GM21576 (cell line): ENCODE data around the gene CTNNA2.
"Not testable (repeated sequence)": the region's sequence is repeated elsewhere in the genome, so short reads cannot be mapped to it uniquely, and the experiment has no call there.

Source experiments
- ATAC-seq: cut with Tn5 transposase; IDR thresholded peaks from one replicate; pipeline ENCODE4 v1.9.1; 2021; ENCODE audit warnings: mild to moderate bottlenecking, moderate library complexity; ENCODE audit not compliant: unreplicated experiment

The CTNNA2 gene

DNA sequence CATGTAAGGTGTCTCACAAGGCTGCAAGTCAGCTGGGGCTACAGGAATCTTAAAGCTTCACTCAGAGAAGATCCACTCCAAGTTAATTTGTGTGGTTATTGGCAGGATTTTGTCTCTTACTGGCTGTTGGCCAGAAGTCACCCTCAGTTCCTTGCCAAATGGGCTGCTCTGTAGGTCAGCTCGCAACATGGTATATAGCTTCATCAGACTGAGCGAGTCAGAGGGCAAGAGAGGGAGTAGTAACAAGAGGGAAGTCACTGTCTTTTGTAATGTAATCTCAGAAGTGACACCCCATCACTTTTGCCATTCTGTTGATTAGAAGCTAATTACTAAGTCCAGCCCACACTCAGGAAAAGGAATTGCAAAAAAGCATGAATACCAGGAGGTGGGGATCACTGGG lies 672.2 kb downstream of the CTNNA2 start:
- ATAC-seq, result no peak

DNA sequence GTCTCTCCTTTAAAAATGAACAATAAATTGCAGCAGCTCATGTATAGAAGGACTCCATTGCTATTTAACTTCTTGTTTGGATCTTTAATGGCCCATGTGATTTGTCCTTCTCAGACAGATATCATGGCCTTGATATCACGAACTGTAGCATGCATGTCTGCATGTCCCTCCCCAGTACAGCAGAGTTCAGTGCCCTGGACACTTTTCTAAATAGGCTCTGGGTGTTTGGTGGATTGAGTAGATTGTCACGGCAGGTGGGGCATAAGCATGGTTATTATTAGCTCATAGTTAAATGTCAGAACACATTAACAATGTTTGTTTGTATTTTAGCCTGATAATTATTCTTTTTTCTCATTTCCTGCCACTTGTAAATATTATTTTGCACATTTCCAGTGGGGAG lies 673.4 kb downstream of the CTNNA2 start:
- no peak for ATAC-seq

DNA sequence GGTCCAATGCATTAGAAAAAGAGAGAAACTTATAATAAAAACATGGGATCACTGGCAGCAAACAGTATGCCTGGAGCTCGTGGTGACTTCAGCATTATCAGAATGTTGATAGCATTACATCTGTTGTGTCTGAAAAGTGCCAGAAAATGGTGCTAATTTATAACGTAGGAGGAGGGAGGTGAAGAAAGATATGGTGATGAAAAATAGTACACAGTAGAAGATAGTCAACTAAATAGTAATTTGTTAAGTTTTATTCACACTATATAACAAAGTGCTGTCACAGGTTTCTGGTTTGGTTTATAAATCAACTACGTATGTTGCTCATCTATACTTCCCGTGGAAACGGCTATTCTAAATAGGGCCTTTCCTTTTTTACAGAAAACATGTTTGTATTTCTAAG lies 674.3 kb downstream of the CTNNA2 start:
- no peak for ATAC-seq

DNA sequence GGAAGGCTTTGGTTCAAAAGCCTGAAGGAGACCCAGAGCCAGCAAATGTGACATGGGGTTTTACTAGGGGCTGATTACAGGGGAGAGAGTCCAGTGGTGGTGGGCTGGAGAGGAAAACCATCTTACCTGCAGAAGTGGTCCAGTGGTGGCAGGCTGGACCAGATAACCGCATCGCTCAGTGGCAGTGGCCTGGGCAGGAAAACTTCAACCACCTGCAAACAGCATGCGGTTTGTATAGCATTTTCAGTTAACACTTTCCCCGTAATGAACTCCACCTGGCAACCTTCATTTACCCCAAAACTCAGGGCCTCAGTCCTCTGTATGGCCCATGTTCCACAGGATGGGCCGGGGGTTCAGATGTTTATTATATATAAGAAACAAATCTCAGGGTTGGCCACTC lies 677.3 kb downstream of the CTNNA2 start:
- no peak for ATAC-seq

DNA sequence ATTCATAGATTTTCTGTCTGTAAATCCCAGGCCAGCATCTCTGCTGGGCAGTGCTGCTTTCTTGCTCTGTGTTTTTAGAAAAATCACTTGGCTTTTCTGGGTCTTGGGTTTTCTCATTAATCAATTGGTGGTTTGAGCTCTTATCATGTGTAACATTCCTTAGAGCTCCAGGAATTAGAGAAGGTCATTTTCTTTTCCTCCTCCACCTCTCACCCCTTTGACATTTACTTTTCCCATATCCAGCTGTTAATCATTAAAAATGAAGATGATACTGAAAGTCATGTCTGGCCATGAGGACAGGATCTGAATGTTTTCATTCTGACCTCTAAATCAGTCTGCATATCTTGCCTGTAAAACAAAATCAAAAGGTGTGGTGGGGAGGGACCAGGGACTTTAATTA lies 680.7 kb downstream of the CTNNA2 start:
- ATAC-seq, result no peak

DNA sequence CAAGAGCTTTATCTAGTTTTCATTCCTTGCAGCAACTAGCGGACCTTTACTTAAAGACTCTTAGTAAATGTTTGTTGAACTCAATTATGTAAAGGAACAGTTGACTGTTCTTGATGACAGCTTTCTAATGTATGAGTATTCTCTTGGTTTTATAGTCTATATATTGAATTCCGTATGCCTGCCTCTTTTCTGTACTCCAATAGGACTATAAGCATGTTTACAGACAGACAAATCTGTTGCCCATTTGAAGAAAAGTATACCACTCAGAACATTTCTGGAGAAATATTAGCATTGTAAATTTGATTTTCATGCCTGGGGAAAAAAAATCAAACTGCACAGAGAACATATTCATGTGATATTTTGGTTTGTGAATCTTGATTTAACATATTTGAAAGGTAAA lies 682.2 kb downstream of the CTNNA2 start:
- no peak for ATAC-seq

DNA sequence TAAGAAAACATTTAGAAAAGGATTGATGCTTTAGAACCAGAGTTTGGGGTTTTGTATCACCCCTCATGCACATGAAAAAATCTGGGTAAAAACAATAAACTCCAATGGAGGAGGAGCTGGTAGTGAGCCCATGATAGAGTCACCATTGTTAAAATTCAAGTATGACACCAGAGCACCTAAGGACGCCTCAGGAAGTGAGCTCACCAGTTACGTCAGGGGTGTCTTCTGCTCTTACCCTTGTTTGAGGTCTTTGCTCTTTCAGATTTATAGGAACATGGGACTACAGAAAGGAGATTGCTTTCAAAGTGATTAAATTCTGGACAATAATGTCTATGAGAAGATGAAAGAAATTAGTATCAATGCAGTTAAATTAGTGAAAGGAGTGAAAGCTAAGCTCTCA lies 685.2 kb downstream of the CTNNA2 start:
- no peak for ATAC-seq

DNA sequence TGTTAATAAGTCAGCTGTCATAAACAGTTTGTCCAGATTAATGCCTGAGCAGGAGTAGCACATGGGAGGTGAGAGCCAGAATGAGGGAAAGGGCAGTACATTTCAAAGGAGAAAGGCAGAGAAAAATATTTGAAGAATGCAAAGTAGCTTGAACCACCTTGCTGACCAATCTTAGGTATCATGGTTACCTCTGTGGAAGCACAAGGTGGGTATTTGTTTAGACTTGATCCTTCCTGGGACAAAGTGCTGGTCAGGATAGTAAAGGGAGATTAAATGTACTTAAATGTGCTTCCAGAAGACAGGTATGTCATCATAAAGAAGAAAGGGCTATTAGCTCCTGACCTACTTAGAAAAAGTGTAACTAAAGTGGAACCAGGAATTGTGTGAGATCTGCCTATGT lies 686.7 kb downstream of the CTNNA2 start:
- ATAC-seq, result no peak

DNA sequence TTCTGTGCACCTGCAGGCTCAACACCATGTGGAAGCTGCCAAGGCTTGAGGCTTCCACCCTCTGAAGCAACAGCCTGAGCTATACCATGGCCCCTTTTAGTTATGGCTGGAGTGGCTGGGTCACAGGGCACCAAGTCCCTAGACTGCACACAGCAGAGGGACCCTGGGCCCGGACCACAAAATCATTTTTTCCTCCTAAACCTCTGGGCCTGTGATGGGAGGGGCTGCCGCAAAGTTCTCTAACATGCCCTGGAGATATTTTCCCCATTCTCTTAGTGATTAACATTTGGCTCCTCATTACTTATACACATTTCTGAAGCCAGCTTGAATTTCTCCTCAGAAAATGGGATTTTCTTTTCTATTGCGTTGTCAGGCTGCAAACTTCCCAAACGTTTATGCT lies 691.1 kb downstream of the CTNNA2 start:
- ATAC-seq, result not testable (repeated sequence)

DNA sequence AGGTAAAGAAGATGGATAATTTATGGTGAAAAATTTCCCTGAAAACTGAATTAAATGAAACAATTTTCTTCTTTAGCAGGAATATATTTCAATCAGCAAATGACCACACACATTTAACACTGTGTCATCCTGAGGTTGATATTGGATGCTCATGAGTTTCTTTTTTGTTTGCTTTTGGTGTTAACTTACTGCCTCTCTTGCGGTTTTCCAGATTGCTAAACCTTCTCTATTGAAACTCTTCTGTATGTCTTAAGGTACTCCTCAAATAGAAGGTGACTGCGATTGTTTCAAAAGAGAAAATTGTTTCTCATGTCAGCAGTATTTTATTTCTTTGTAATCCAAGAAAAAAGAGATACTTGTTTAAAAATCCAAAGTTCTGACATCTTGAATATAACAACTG lies 692.6 kb downstream of the CTNNA2 start:
- no peak for ATAC-seq

DNA sequence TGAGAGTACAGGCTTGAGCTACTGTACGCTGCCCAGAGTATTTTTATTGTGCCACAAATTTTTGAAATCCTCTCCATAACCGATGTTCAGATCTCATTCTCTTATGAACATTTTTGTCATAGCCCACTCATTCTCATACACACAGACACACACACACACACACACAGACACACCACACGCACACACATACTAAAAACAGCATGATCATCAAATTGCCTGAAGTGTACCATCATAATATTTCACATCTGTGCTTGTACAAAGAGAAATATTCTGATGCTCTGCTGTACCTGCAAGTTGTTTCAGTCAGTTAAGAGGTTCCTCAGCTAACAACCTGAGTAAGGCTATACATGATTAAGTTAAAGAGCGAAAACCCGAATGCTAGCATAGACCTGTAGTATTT lies 696.6 kb downstream of the CTNNA2 start:
- ATAC-seq, result no peak

DNA sequence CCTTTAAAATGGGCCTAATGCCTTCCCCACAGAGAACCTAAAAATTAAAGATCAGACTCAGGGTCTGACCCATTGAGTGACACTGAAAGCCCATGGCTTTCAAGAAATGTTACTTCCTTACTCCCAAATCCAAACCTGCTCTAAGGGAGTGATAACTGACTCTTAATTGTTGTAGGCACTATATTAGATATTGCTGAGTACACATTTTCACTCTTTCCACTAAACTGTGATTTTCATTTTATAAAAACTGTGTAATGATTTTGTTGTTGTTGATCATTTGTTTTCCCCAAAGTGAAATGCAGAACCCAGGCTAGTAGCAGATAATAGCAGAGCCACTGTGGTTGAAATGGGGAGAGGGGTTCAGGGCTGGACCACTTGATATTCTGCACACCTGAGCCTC lies 704.6 kb downstream of the CTNNA2 start:
- ATAC-seq, result no peak

DNA sequence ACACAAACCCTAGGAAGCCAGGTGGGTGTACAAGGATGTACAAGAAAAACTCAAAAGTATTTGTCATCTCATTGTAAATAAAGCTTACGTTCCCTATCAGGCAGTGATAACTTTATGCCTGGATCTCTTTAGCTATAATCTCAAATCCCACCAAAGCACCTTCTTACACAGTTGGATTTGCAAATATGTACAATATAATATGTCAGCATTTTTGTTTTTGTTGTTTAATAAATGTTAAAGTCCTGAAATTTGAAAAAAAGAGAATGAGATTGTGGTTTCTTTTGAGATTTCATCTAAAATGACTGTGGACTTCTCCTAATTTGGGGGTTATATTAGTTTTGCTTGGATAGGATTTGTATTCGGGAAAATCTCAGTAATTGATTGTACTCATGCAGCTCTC lies 709.8 kb downstream of the CTNNA2 start:
- ATAC-seq, result no peak

DNA sequence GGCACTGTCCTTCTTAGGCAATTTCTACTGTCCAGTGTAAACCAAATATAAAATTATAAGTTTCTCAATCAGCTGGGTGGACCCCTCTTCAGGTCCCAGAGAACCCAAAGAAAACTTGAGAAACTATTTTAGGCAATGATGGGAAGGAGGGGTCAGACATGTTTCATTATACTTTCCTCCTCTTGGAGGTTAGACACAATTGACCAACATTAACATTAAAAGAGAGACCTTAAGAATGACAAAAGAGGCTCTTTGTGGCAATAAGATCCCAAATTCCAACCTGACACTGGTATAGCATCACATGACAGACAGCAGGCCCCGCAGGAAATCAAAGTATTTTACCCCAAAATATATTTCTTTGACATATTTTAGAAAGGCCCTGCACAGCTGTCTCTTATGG lies 718.6 kb downstream of the CTNNA2 start:
- no peak for ATAC-seq

DNA sequence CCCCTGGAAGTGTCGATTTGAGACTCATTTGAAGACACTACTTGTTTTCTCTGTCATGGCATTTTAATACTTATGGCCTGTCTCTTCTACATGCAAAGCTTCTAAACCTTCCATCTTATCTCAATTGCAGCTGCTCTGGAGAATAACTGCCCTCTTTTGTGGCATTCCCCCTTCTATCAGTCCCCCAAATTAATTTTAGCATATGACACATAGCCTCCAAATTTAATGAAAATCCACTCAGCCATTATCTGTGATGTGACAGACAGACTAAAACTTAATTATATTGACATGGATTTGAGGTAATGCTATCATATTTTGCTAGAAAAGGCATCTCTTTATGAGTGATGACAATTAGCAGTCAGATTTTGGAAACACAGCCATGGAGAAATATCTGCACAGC lies 720.5 kb downstream of the CTNNA2 start:
- no peak for ATAC-seq

DNA sequence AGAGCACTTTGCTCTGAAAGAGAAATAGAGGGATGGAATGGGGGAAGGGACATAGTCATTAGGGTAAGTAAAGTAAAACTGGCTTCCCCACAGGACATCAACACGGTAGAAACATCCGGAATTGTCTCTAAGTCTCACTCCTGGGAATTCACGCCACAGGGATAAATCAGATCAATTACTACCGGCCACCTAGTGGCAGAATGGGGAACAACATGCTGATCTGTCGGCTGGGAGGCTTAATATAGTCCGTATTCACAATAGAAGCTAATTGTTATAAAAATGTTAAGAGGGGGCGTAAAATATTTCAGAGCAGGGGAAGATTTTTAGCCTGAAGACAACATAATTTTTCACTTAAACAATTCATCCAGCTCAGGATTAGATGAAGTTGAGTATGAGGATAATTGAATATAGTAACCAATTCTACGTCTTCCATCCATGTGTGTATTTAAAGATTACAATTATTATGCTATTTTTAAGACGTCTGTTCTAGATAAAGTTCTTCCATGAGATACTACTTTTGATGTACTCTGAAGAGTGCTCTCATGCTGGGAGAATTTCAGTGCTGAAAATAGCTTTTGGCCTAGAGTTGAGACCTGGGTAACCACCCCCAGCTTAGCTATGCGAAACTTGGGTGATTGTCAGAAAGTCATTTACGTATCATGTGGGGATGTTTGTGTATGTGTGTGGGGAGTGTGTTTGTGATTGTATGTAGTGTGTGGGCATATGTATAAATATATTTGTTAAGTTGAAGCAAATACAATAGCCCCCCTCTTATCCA lies 726.0 kb downstream of the CTNNA2 start:
- ATAC-seq, result no peak

DNA sequence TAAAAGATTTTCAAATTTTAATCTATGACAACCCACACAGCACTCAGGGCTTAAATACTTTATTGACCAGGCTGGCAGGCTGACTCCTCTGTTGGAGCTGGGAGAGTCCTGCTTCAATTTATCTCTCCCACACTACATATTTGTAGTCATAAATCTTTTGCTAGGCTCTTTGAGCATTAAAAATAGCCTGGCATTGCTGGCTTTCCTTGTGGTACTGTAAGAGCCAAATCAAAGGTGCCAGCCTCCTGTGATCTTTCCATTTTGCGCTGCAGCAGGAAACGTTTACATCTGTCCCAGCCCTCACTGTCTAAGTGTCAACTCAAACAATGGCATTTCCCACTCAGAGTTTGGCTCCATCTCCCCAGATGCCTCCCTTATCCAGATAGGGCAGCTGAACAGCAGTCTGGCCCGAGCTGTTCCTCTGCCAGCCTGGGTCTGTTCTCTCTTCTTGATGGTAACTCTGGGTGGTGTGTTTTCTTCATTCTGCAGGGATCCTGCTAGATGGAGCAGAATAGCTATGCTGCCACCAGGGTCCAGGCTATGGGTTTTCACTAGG lies 729.6 kb downstream of the CTNNA2 start:
- ATAC-seq, result no peak

DNA sequence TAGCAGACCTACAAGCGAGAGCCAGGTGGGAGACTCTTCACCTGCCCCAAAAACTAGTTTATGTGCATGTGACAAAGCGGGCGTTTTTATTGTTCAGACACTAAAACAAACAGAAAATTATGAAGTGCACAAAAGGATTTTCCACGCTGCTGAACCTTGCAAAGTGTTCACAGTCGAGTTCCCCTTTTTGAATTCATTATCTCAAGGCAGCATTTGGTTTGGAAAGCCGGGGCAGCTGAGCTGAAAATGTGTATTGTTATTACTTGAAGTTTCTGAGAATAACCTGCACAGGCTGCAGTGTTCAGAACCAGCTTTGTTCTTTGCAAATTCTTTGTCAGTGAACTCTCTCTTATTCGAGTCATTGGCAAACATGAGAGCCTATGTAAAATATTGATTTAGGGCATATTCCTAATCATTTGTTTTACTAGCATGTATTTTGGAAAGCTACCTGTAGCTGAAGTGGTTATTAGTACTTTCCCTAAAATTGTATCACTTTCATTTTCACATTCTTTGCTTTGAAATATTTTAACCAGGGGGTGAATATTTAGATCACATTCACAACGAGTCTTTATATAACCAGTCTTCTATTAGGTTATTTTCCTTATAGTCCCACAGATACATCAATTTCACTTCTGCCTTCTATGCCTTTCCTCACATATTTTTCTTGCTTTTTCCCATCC lies 732.2 kb downstream of the CTNNA2 start:
- no peak for ATAC-seq

DNA sequence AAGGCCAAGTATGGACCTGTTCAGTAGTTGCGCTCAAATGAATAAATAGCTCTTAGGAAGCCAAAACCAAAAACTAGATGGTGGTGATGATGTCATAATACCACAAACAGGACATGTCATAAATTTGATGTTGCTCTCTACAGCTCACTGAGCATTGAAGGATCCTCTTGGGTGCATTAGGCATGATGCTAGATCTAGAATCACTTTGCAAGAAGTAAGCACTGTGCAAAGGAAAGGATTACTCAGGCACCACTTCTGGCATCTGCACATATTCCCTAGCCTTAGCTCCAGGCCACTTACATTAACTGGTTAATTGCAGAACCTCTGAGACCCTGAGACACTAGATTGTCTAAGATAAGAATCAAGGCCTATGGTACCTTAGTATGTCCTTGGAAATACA lies 733.7 kb downstream of the CTNNA2 start:
- no peak for ATAC-seq

DNA sequence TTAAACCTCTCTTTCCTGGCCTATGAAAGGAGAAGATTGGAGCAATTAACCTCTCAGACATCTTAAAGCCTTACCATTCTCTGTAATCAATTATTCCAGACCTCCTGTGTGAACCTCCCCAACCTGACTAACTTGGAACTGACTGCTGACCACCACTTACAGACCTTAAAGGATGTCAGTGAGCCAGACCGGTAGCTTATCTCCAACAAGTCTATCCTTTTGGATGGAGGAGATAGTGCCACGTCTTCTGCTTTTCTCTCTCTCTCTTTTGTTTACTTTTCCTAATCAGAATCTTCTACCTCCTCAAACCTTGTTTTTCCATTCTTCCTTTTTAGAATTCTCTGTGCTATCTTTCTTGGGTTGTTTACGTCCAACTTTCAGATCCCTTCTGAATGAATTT lies 734.5 kb downstream of the CTNNA2 start:
- no peak for ATAC-seq

DNA sequence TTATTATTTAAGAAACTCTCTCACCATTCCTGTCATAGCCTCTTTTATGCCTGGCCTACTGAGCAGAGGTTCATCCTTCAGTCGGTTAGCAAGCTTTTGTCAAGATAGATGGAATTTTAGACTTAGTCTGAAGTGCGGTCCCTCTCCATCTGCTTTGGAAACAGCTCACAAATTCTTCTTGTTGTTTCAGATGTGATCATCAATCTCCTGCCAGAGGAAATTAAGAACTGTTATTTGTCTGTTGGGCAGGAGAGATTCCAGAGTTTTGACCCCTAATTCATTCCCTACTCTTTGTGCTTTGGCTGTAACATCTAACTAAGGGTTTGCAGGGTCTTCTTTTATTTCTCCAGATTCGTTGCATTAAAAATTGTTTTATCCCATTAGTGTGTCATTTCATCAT lies 735.3 kb downstream of the CTNNA2 start:
- no peak for ATAC-seq

DNA sequence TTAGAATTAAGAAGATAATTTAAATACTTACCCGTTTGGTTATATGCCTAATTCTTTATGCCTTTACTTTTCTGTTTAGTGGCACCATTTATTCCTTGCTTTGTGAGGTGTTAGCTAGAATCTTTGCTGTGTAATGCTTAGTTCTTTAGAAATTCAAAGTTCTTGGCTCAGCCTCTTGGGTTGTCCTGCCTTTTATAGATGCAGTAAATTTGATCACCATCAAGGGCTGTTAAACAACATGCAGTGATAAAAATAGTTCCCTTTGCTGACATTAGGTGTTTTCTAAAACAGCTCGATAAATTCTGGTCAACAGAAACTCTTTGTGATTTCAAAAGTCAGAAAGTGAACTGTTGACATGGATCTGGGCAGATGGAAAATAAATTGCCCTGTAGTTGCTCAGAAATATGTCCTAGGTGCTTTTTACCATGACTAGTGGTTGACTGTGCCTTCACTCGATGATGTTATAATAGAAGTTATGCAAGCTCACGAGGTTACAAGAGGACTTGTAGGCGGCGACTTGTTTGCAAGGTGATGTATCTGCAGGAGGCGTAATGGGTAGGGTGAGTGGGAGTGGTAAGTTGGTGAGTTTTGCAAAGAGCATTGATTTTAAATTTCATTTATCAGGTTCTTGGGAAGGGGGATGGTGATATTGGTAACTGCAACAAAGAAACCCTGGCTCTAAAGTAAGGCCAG lies 739.6 kb downstream of the CTNNA2 start:
- no peak for ATAC-seq
